ENCODE measurements around the gene FASLG. TPM values are rescaled to one million over a fixed set of nuclear protein-coding genes. Genes with fewer than 3 reads are reported as not detected.

FASLG gene
- total RNA-seq, 1 donor from 2014 or later, result not detected

Other genes with a start within 250 kb of the FASLG start
- not detected for gene C1orf105, start 238.4 kb upstream of the FASLG start, total RNA-seq
- gene PIGC, start 215.0 kb upstream of the FASLG start, total RNA-seq, result 7.6 TPM
- 6.1 TPM for gene SUCO, start 126.0 kb upstream of the FASLG start, total RNA-seq

Measured in left lobe of liver (tissue), 1 donor.